NCI-H1694 treated with DMSO at 0.1 percent for 48 hours (cell line): ENCODE results near the gene TSHZ1.

Source experiments
- DNase-seq: peaks from one replicate; lab custom pipeline; 2025; lab: John Stamatoyannopoulos, UW

TSHZ1 gene

DNA sequence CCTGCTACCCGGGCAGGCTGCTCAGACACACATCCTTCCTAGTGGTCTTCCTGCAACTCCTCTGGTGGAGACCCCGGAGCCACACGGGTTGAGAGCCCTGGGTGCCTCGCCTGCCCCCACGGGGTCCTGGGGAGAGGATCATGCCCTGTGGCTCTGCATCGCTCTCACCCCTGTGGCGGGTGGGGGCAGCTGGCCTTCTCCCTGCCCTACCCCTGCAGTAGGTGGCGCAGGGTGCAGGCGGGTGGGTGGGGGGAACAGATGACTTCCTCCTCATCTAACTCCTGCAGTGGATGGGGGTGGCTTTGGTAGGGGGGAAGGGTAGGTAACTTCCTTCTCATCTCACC is 38.5 kb downstream of the TSHZ1 start:
- no peak for DNase-seq

DNA sequence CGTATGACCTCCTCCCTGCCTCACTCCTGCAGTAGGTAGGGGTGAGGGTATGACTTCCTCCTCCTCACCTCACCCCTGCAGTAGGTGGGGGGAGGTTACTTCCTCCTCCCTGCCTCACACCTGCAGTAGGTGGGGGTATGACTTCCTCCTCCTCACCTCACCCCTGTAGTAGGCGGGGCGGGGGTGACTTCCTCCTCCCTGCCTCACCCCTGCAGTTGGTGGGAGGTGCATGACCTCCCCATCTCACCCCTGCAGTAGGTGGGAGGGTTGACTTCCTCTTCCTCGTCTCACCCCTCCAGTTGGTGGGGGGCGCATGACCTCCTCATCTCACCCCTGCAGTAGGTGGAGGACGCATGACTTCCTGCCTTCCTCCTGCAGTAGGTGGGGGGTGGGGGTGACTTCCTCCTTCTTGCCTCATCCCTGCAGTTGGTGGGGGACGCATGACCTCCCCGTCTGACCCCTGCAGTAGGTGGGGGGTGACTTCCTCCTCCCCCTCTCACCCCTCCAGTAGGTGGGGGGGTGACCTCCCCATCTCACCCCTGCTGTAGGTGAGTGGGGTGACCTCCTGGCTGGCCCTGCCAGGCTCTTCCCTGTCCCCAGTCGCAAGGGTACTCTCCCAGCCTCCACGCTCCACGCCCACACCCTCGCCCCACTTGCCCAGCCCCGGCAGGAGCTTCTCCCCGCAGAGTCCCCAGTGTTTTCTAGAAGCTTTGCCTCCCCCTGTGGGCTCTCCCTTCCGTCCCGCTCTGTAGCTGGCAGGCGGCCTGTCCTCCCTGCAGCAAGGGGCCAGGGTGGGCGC is 39.3 kb downstream of the TSHZ1 start:
- no peak for DNase-seq

DNA sequence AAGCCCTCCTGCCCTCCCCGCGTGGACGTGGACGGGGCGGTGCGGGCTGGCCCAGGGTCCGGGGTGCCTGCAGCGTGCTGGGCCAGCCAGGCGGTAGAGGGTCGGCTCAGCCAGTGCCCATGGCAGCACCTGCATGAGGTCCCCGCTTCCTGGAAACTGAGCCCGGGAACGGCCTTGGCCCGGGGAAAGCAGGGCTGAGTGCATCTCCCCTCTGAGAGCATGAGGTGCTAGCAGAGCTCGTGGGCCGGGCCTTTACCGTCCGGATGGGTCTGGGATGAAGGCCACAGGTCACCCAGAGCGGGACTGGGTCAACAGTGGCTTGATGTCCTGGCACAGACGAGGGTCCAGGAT is 39.8 kb downstream of the TSHZ1 start:
- DNase-seq: no peak

DNA sequence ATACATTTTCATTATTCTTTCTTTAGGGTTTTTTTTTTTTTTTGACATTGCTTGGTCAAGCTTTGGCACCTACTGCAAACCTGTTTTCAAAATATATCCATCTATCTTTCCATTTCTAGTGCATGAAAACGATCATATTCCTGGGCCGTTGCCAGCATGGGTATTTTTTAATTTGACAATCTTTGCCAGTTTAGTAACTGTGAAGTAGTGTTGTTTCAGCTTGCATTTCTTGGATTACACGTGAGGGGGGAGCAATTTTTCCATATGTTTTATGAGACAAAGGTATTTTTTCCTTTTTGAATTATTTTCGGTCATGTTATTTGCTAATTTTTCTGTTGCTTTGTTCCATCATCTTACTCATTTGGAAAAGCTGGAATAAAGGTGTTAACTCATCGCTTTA is 40.9 kb downstream of the TSHZ1 start:
- no peak for DNase-seq

DNA sequence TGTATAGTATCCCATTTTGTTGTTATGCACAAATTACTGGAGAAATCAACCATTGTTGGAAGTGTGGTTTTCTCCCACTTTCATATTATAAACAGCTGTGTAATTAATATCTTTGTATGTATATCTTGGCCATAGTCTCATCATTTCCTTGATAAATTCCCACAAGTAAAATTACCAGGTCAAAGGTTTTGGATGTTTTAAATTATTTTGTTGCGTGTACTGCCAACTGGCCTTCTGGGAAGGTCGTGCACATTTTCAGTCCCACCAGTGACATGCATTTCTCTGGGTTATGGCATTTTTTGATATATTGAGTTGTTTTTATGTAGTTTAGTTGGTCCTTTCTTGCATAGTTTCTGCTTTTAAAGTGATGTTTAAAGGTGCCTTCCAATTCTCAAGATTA is 41.5 kb downstream of the TSHZ1 start:
- no peak for DNase-seq

DNA sequence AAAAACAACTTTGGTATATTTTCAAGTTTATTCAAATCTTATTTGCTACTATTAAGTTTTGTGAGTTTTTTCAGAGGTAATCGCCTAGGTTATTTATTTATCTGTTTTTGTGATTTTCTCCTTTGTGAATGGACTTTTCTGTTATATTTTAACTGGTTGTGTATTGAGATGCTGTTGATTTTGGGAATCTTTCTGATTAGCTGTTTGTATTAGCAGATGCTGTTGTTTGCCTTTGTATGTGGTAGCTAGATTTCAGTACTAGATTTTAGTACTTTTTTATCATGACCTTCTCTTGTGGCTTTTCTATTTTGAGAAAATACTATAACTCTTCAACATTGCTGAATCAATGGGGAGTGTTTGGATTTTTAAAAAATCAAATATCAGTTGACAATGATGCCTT is 42.4 kb downstream of the TSHZ1 start:
- DNase-seq: no peak

DNA sequence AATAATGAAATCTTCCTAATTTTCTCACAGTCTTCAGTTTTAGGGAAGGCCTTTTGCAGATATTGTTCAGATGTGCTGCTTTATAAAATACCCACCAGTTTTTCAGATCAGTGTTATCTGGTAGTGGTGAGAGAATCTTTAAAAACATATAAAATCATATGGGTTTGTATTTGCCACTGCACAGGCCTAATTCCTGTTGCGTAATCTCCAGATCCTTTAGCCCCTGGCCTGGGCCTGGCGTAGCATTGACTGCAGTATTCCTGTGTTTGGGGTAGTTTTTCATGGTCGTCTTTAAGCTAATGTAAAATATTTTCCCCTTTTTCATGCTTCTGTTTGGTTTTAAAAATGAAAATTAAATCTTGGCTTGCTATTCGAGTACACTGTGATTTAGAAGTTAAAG is 43.2 kb downstream of the TSHZ1 start:
- DNase-seq: no peak

DNA sequence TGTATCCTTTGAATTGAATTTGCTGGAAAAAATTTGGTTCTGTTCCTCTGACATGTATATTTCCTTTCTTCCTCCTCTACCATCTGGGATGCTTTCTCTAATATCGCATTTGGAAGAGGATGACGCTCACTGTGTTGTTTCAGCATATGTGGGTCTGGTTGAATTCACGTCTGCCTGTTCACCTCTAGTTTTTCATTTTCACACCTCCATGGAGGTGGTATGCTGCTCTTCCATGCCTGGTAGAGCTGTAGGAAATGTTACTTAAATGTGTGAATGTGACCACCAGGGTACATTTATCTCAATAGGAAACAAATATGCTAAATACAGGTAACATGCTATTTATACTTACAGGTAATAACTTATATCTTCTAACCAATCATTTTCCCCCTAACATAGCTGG is 44.5 kb downstream of the TSHZ1 start:
- DNase-seq: peak; percentile 17

DNA sequence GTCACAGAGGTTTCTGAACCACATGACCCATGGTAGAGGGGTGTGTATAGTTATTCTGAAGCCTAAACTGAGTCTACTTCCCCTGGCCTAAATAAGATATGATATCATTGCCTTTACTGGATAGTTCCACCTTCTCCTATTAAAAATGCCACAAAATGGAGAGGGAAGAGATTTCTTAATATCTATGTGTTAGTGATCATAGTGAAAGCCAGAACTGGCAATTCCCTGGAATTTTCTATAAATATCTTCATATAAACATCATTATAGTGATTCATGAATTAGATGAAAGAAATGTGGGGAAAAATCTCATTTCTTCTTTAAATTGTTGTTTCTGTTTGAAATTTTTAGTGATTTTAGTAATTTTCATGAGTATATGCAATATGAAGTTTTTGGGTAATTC is 45.8 kb downstream of the TSHZ1 start:
- DNase-seq: no peak

DNA sequence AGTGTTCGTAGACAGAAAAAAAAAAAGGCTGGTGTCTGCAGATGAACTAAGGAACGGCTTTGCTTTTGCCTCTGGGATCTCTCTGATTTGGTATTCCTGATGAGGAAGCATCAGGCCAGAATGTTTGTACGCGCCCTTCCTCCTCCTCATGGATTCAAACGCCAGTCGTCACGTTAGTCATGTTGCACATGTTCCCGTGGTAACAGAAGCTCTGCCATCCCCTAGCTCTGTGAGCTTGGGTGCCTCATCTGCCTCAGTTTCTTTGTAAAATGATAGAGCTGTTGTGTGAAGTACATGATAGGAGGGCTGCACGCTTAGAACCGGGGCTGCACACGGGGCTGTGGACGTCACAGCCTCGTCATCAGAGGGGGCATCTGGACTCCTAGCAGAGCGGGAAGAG is 47.0 kb downstream of the TSHZ1 start:
- no peak for DNase-seq

DNA sequence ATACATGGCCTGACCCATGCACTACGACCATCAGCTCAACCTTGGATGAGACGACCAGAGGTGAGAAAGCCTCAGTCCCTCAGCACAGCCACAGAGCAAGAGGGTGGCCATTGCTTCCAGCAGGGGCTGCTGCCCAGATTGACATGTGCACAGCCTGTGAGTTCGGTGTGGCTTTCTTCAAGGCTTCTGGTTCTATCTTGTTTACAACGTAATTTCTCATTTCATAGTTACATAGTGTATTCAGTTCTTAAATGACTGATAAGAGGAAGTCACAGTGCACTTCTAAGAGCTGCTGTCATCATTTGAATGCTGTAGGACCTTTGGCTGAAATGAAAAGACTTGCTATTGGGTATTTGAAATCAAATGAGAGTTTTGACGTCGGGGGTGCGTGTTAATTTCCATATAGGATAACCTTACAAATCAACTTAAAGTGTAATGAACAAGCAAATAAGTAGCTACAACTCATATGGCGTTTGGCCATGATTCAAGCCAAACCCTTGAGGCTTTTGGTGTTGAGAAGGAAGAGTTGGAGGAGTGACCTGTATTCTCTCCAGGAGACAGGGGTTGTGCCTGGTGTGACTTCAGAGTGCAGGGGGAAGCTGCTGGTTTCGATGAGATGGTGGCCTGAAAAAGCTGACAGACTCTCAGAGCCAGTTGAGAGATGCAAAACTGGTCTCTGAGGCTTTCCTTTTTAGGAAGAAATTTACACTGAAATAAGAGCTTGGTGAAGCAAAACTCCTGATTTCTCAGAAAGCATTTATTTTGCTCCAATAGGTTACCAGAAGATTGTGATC is 51.0 kb downstream of the TSHZ1 start:
- no peak for DNase-seq

DNA sequence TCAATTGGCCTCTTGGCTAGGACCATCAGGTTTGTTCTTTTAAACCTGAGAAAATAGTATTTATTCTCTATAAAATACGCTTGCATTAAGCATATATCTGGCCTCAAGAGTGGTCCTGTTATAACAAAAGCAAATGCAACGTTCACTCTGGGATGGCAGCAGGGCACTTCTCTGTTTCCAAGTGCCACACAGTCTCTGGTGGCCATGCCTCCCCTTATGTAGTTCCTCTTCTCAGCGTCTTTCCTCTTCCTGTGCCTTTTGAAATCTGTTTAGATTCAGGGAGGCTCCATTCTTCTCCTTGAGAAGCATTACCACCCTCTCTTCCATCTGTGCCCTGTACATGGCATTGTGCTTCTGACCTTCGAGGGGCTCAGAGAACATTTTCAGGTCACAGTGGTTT is 51.9 kb downstream of the TSHZ1 start:
- DNase-seq: no peak

DNA sequence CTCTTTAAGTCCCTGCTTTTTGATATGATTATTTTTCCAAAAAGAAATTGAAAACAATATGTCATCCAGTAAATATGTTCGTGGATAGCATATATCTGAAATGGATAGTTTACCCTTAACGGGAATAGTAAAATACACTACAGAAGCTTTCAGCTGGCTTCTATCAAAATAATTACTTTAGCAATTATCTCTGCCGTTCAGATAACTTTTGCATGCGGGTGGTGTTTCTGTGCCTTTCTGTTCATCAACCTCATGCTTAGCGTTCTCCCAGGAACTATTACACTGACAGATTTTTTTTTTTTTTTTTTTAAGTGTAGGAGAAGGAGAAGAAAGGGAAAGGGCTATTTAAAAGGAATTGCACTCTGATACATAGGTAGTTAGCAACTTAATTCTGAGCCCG is 53.6 kb downstream of the TSHZ1 start:
- no peak for DNase-seq

DNA sequence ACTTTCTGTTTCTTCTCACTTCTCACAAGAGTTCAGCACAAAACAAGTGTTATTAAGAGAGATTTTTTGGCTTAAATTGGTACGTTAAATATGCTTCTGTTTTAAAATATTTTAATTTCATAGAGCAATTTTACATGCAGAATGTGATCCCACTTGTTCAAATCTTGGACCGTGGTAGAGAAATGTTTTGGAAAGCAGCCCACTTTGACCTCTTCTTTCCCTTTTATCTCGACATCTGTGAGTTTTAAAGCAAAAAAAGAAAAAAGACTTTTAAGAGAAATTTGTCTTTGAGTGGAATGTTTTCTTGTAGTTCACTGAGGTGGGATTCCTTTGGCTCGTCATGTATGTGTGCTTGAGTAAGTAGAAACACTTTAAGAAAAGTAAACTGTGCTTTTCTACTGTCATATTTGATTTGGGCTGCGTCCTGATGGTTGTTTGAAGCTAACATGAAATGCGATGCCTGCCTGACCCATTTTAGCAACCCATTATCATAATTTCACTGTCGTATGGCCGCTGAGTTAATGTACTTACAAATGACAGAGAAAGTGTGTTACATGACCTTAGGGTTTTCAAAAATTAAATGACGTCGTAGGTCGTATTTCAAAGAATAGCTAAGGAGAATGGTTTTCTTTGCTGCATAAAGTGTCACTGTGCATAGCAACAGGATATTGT is 54.5 kb downstream of the TSHZ1 start:
- DNase-seq: no peak

DNA sequence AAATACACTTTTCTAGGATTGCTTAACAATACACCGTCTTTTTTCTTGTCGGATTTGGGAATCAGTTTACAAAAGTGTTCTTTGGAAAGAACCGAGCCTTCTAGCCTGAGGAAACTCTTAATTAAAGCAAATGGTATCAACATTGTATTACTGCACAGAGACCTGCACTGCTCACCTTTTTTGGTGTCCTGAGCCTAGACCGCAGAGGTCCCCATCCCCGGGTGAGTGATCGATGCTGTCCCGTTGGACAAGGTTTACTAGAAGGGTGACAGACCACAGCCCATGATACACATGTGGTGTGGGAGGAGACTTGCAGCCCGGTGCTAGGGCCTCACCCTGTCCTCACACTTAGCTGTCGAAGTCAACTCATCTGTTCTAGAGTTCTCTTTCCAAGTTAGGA is 55.3 kb downstream of the TSHZ1 start:
- DNase-seq: no peak

DNA sequence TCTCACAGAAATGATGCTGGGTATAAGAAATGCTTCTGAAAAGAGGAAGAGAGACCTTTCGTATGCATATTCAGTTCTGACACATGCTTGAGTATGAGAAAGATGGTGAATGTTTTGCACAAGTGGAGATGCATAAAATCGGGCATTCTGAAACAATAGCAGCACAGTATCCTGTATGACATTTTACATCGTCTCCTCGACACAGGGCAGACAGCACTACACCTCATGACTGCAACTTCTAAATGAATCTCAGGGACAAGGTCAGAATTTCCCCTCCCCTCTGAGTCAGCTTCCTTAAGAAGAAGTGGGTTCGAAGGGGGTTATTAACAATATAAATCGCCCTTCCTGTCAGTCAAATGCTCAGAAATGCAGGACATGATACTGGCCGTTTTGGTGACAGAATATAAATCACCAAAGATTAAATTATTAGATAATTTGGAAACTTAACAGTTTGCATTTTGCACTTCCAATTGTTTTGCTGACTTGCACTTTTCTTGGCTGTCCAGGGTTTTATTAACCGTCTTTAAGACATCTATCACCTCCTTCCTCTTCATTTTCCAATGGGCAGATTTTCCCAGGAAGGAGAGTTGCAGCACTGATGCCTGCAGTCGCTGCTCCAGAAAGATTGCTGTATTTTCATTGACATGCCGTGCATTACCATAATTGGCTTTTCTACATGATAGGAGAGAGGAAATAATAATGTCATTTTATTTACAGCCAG is 57.2 kb downstream of the TSHZ1 start:
- DNase-seq: no peak

DNA sequence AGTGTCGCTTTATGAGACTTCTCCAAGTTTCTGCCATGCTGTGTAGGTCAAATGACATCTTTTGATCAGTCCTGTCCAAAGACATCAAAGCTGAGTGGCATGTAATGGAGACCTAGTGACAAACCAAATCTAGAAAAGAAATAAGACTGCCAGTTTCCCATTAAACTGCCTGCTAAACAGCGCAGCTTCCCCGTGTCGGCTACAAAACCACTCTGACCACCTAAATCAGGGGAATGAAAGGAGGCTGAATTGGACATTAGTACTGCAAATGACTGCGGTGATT is 57.7 kb downstream of the TSHZ1 start:
- no peak for DNase-seq

DNA sequence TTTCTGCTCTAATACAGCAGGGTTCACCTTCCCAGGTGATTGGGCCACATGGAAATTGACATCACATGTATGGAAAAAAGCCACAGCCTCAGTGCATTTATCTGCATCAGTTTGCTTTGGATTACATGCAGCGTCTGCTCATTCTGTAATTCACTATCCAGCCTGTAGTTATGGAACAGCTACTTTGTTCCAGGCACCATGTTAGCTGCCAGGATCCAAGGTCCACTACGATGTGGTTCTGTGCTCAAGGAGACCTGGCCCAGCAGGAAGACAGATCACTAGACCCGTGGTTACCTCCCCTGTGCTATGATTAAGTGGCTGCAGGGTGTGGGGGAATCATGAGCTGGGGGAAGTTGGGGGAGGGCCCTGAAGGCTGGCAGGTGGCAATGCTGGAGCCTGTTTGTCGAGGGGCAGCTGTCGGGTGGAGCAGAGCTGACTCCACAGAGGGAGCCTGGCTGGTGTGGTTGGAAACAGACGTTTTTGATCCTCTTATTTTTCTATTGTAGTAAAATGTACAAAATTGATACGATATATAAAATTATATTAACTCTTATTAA is 58.6 kb downstream of the TSHZ1 start:
- peak; percentile 68 for DNase-seq

DNA sequence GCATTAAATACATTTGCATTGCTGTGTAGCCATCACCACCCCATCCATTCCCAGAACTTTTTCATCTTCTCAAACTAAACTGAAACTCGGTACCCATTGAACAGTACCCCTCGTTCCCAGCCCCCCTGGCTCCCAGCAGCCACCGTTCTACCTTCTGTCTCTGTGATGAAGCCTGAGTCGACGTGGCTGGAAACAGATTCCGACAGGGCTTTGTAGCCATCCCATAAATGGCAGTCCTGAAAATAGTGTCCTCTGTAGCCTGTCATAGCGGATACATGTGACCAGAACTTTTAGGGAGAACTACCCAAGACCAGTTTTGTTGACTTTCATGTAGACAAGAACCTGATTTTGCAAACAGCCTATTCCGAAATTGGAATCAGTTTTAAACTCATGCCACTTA is 59.1 kb downstream of the TSHZ1 start:
- no peak for DNase-seq

DNA sequence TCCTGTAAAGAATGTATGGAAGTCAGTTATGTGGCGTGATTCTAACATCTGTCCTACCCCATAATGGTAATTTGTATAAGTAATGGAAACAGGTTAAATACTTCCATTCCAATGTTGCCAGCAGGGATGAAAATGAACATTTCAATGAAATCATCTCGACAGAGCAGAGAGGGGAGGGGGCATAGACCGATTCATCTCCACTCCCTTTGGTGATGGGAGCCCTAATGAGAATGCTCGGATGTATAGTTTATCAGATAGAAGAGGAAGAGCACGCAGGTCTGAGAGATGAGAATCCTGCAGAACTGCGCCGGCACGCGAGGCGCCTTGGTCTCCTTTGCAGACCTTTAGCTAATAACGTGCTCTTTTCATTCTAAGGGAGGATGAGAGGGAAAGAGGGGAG is 61.4 kb downstream of the TSHZ1 start:
- DNase-seq: no peak

DNA sequence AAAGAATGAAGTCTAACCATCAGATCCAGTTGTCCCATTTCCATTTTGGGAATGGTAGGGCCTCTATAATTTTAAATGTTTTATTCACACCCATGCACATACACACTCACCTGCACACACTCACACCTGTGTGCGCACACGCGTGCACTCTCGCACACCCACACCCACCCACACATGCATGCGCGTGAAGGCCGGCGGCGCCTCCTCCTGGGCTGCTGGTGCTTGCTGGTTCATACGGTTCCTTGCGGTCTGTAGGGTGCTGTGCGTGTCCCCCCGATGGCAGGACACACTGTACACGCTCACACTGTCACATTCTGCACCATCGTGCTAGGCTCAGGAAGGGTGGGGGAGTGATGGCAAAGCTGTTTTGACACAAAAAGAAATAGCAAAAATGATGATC is 63.2 kb downstream of the TSHZ1 start:
- no peak for DNase-seq

DNA sequence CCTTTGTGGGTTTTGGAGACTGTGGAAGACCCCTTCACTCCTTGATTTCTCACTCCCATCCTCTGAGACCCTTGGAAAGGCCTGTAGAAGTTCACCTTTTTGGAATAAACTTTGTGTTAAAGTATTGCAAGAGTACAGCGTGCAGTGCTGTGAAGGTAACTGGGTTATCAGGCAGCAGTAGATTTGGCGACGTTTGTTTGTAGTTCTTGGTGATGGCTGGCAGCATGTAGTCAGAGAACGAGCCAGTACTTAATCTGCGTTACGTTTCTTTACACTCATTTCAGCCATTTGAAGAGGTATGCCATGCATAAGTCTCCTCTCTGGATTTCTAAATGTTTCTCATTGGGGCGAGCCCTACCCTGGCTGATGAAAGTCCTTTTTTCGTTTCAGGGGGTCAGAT is 64.6 kb downstream of the TSHZ1 start:
- DNase-seq: no peak
